Spleen (tissue), 11 donors: ENCODE measurements around the gene YOD1. TPM values are rescaled to one million over a fixed set of nuclear protein-coding genes. Genes with fewer than 3 reads are reported as not detected.
A peak's percentile ranks its signal among the peaks of the same experiment; 100 is the strongest.

Experiments used
- DNase-seq: peaks from one replicate; pipeline ENCODE4 v3.0.0-alpha.2; 2020
- H3K27ac ChIP-seq, 8 donors: fragments of 200-600 bp; sonication (generic) in 7 of 8; 1 replicate in 4 of 8; 2 replicates in 4 of 8; pipeline versions ENCODE4 v1.5.0 to v1.8.0; 2016 to 2021; ENCODE audit warnings: inconsistent platforms in 4 of 8, mild to moderate bottlenecking in 4 of 8, moderate library complexity in 1 of 8
- H3K27me3 ChIP-seq, 7 donors: fragments of 200-600 bp; sonication (generic) in 6 of 7; replicated peaks in 1 of 7; 1 replicate in 4 of 7; 2 replicates in 3 of 7; pipeline versions ENCODE4 v1.5.0 to v1.8.0; 2016 to 2021; ENCODE audit warnings: inconsistent platforms in 3 of 7, mild to moderate bottlenecking in 1 of 7
- H3K36me3 ChIP-seq, 6 donors: fragments of 200-600 bp; sonication (generic) in 5 of 6; 1 replicate in 4 of 6; 2 replicates in 2 of 6; pipeline versions ENCODE4 v1.5.0 to v1.8.0; 2016 to 2021; ENCODE audit warnings: inconsistent platforms in 2 of 6
- H3K4me1 ChIP-seq, 6 donors: fragments of 200-600 bp; sonication (generic) in 5 of 6; 1 replicate in 3 of 6; 2 replicates in 3 of 6; pipeline versions ENCODE4 v1.5.0 to v1.8.0; 2016 to 2021; ENCODE audit warnings: inconsistent platforms in 3 of 6
- H3K4me3 ChIP-seq, 8 donors: fragments of 200-600 bp; sonication (generic) in 7 of 8; 1 replicate in 4 of 8; 2 replicates in 4 of 8; pipeline versions ENCODE4 v1.5.0 to v1.8.0; 2016 to 2021; ENCODE audit warnings: inconsistent platforms in 4 of 8, mild to moderate bottlenecking in 4 of 8, moderate library complexity in 2 of 8
- H3K9me3 ChIP-seq, 8 donors: fragments of 200-600 bp; sonication (generic) in 7 of 8; 1 replicate in 4 of 8; 2 replicates in 4 of 8; pipeline versions ENCODE4 v1.5.0 to v1.8.0; 2016 to 2021; ENCODE audit warnings: inconsistent platforms in 4 of 8
- POLR2A ChIP-seq, 3 donors: fragments of 450-650 bp; IDR thresholded peaks; one replicate each; pipeline ENCODE4 v1.5.1; 2017; ENCODE audit warnings: antibody characterized with exemption in 3 of 3, mild to moderate bottlenecking in 1 of 3
- POLR2AphosphoS5 ChIP-seq, 3 donors: sonication (generic); formaldehyde crosslinking; IDR thresholded peaks; one replicate each; pipeline ENCODE4 v1.5.1; 2017; ENCODE audit warnings: antibody characterized with exemption in 3 of 3
- WGBS, 5 donors: extraction: QIAGEN DNeasy Blood & Tissue Kit in 3 of 5; methylation state at CpG; one replicate each; pipeline versions ENCODE4 v1.1.5 to v1.1.7; 2013 to 2018; 5-methylcytosine and 5-hydroxymethylcytosine counted together
- intact Hi-C: fragments of 100-400 bp; cut with DNase I; formaldehyde crosslinking; loops from one replicate; pipeline ENCODE4 v1.15.0; 2023; ENCODE audit warnings: low total_unique reads
- polyA plus RNA-seq, 3 donors: library from polyadenylated mRNA; stranded (reverse); fragments of 200-250 nt; gene quantifications; one replicate each; pipeline ENCODE4 v1.2.1, GENCODE V29; 2013
- total RNA-seq, 7 donors: library from RNA; depleted of rRNA in 3 of 7; stranded (reverse); fragments of >200 nt in 3 of 7; fragmentation: NEBNext Ultra II Directional in 4 of 7; extraction: Animal tissue kit (Norgen Biotek cat#: 25700) in 4 of 7; gene quantifications; one replicate each; pipeline versions ENCODE4 v1.1.0 to v1.2.1, GENCODE V29; 2016 to 2021
- TF ChIP-seq, protein P1 (sequence below), 11 experiments: fragments of 200-600 bp in 7 of 11; fragments of 450-650 bp in 4 of 11; sonication (generic) in 4 of 11; IDR thresholded peaks in 8 of 11; conservative IDR thresholded peaks in 3 of 11; 1 replicate in 7 of 11; 2 replicates in 4 of 11; pipeline versions ENCODE4 v1.4.0 to v1.8.0; 2016 to 2021; ENCODE audit warnings: antibody characterized with exemption in 11 of 11, inconsistent platforms in 4 of 11, mild to moderate bottlenecking in 1 of 11
- donor health status: healthy with polysubstance abuse.
- donor health status: DM: no; HTN: no; CAD: no; lungs with moderate emphysema.
- donor health status: DM: no; HTN: no; CAD: no.
- donor health status: Bipolar disorder and iron deficiency.
- donor health status: healthy.
- donor health status: DM: no; HTN: no; CAD: no.
- donor health status: DM: yes; HTN: yes; CAD: no.

Gene YOD1
- total and polyA plus RNA-seq, 10 donors = 2.8 to 23.2 (median 11.8) TPM

DNA sequence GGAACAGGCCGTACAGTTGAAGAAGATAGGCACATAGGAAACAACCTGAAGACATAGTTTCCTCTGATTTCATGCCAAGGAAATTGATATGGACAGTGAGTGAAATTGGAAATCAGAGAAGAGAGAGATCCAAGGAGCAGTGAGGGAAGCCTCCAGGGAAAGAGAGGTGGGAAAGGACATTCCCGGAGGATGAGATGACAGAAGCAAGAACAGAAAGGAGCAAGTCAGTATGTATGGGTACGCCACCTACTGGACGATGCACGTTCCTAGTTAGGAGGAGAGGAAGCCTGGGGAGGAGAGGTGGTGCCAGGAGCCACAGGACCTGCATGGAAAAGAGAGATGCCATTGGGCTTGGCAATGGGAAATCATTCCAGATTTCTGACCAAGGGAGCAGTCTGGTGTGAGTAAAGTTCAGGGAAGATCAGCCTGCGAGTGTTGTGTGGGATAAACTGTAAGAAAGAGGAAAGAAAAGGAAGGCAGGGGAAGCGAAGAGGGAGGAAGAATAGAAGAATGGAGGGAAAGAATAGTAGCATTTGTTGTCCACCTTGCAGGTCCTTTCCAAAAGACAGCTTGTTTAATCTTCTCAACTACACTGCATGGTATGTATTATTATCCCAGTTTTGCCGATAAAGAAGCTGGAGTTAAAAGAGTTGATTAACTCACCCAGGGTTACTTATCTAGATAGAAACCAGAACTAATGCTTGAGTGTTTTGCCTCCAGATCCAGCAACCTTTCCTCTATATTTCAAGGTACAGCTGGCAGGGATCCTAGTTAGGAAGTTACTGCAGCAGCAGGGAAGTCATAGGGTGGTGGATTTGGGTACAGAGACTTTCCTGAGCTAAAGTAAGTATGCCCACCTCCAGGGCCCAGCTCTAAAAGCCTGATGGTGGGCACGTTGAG lies 45.8 kb downstream of the YOD1 start:
- intact Hi-C loops = loop anchor here (10.0 kb wide), 1 partner anchor 70 kb away; no protein-coding TSS in a partner anchor
- DNase-seq = no peak
- H3K27ac ChIP-seq = no peak overlapping the region
- no peaks in the 10 kb centered on the region for H3K27me3 ChIP-seq
- no peaks in the 10 kb centered on the region for H3K9me3 ChIP-seq
- H3K4me1 ChIP-seq = peaks cover 0 to 8% (median 0%) of the 10 kb centered on the region in 6 donors
- H3K36me3 ChIP-seq = no peaks in the 10 kb centered on the region
- H3K4me3 ChIP-seq = no peak overlapping the region
- 36 to 51% (median 40%) methylated on average over 9 of the region's 9 CpGs for WGBS, 5 donors
- no peak for TF ChIP-seq POLR2A (IDR thresholded peaks at IDR 0.05)
- no peak for TF ChIP-seq POLR2AphosphoS5 (IDR thresholded peaks at IDR 0.05)
- TF ChIP-seq, protein P1, sequence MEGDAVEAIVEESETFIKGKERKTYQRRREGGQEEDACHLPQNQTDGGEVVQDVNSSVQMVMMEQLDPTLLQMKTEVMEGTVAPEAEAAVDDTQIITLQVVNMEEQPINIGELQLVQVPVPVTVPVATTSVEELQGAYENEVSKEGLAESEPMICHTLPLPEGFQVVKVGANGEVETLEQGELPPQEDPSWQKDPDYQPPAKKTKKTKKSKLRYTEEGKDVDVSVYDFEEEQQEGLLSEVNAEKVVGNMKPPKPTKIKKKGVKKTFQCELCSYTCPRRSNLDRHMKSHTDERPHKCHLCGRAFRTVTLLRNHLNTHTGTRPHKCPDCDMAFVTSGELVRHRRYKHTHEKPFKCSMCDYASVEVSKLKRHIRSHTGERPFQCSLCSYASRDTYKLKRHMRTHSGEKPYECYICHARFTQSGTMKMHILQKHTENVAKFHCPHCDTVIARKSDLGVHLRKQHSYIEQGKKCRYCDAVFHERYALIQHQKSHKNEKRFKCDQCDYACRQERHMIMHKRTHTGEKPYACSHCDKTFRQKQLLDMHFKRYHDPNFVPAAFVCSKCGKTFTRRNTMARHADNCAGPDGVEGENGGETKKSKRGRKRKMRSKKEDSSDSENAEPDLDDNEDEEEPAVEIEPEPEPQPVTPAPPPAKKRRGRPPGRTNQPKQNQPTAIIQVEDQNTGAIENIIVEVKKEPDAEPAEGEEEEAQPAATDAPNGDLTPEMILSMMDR (IDR thresholded peaks at IDR 0.05 in 8 of 11, conservative IDR thresholded peaks at IDR 0.05 in 3 of 11) = peak; percentile 41 to 82 (median 67)

- Histone ChIP-seq H3K36me3 (no peaks in the 10 kb centered on the region), H3K4me1 (peaks cover 0 to 8% (median 0%) of the 10 kb centered on the region in 6 donors), H3K27me3 (no peaks in the 10 kb centered on the region), H3K9me3 (no peaks in the 10 kb centered on the region), H3K27ac (no peak overlapping the region), H3K4me3 (no peak overlapping the region)
- 88 to 98% (median 95%) methylated on average over 4 of the region's 4 CpGs for WGBS, 5 donors
- DNase-seq = no peak
- no peak for TF ChIP-seq POLR2A (IDR thresholded peaks at IDR 0.05)
- TF ChIP-seq, protein P1 (IDR thresholded peaks at IDR 0.05 in 8 of 11, conservative IDR thresholded peaks at IDR 0.05 in 3 of 11) = no peak
- no peak for TF ChIP-seq POLR2AphosphoS5 (IDR thresholded peaks at IDR 0.05)
- intact Hi-C loops = loop anchor here (10.0 kb wide), 1 partner anchor 72 kb away; no protein-coding TSS in a partner anchor
Observed at GRCh38 chr1:207003210-207003609, 47.8 kb downstream of the YOD1 start.

DNA sequence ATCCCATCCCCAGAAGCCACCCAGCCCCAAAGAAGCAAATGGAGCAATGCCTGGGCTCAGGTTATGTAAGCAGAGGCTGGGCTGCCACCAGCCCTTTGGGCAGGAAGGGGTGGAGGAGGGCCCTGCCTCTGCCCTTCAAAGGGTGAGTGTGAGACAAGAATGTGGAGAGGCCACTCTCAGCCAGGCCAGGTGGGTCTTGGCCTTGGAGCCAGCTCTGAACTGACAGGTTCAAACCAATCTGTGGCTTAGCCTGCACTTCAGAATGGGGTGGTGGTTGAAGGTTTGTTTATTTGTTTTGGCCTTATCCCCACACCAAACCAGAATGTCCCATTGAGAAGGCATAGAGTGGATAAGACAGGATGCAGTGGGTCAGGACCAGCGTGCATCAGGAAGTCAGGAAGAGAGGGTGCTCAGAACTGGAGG lies 48.3 kb downstream of the YOD1 start:
- H3K4me3 ChIP-seq = no peak overlapping the region
- no peaks in the 10 kb centered on the region for H3K9me3 ChIP-seq
- no peak overlapping the region for H3K27ac ChIP-seq
- TF ChIP-seq POLR2AphosphoS5 (IDR thresholded peaks at IDR 0.05) (no peak), POLR2A (IDR thresholded peaks at IDR 0.05) (no peak)
- TF ChIP-seq, protein P1 (IDR thresholded peaks at IDR 0.05 in 8 of 11, conservative IDR thresholded peaks at IDR 0.05 in 3 of 11) = no peak
- peaks cover 0 to 8% (median 0%) of the 10 kb centered on the region in 6 donors for H3K4me1 ChIP-seq
- no peak for DNase-seq
- H3K36me3 ChIP-seq = no peaks in the 10 kb centered on the region
- intact Hi-C loops = loop anchor here (10.0 kb wide), 1 partner anchor 72 kb away; no protein-coding TSS in a partner anchor
- WGBS, 5 donors = 55 to 81% (median 58%) methylated on average over 1 of the region's 1 CpG
- H3K27me3 ChIP-seq = no peaks in the 10 kb centered on the region
